M059J (cell line): ENCODE measurements around the gene HSPG2. TPM values are rescaled to one million over a fixed set of nuclear protein-coding genes. Genes with fewer than 3 reads are reported as not detected.
"Not testable (repeated sequence)": the region's sequence is repeated elsewhere in the genome, so short reads cannot be mapped to it uniquely, and the experiment has no call there.

Experiments
- DNase-seq: peaks from one replicate; pipeline ENCODE4 v3.0.0-alpha.2; 2012; ENCODE audit warnings: low read depth
- total RNA-seq: library from RNA; depleted of rRNA; stranded (reverse); fragments of >200 nt; shearing (Covaris generic); gene quantifications from 2 replicates; pipeline ENCODE4 v1.2.3, GENCODE V29; 2014

Gene HSPG2
- total RNA-seq, 1 experiment from 2014 or later: 60.5 TPM

DNA sequence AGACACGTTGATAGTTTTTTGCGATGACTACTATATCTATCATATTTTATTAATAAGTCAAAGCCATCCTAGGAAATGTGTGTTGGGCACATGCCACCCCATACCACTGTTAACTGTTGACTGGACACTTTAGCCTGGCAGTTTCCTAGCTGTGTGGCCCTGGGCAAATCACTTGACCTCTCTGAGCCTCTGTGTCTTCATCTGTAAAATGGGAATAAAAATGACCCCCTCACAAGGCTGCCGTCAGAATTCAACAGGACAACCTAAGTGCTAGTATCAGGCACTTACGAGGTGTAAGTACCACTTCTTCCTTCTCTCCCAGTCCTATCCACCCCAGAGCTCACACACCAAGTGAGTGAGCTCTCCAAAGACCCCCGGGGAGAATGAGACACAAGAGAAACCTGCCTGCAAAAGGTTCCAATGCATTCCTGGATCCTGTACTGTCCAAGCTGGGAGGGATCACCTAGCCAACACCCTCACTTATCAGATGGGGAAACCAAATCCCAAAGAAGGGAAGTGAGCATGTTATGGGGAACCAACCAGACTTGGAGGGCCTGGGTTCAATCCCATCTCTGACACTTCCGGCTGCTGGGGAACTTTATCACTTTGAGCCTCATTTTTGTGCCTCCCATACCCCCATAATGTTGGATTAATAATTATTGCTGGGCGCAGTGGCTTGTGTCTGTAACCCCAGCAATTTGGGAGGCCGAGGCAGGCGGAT lies 24.9 kb downstream of the HSPG2 start:
- DNase-seq: no peak

DNA sequence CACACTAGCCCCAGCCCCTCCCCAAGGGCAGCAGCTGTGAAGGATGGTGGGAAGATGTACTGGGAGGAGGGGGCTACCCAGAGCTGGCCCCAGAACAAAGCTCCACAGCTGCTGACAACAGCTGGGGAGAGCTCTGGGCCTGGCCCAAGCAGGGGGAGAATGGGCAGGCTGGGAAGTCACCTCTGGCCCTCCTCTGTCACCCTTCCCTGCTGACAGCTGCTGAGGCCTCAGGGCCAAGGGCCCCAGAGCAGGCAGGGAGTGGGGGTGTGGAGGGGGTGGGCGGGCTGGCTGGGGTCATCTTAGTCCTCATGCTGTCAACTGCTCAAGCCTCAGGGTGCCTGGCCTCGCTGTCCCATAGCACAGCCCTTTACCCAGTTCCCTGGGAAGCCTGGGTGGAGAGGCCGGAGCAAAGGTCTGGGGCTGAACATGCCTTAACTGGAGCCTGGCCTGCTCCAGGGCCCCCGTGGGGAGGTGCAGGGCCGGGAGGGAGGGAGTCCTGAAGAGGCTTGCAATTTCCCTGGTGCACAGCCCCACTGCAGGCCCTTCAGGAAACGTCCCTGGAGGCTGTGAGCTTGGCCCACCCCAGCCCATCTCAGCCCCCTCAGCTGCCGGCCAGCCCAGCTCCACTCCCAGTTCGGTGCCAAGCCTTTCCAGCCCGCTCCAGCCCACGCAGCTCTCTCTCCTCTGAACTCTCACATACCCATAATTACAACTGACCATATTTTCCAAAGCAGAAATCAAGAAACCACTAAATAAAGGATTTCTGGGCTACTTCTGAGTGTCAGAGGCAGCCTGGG lies 25.7 kb downstream of the HSPG2 start:
- DNase-seq: no peak

DNA sequence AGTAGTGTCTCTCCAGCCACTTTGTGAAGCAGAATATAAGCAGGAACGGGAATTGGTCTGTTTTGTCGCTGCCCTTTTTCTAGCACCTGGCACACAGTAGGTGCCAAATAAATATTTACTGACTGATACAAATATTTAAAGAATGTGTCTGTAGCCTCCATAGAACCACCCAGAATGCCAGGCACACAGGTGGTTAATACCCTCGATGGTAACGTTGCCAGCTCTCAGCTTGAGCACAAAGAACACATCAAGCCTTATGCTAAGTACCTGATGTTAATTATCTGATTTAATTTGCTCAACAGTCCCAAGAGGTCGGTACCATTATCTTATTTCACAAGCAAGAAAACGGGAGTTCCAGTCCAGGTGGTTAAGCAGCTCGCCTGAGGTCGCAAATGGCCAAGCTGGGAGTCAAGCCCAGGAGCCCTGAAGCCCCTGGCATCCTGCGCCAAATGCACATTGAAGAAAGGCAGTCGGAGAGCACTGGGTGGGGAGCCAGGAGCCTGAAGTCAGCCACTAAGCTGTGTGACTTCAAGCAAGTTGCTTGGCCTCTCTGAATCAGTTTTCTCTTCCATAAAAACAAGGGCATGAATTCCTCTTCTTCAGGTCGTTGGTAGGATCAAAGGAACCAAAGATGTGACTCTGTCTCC lies 26.4 kb downstream of the HSPG2 start:
- no peak for DNase-seq

DNA sequence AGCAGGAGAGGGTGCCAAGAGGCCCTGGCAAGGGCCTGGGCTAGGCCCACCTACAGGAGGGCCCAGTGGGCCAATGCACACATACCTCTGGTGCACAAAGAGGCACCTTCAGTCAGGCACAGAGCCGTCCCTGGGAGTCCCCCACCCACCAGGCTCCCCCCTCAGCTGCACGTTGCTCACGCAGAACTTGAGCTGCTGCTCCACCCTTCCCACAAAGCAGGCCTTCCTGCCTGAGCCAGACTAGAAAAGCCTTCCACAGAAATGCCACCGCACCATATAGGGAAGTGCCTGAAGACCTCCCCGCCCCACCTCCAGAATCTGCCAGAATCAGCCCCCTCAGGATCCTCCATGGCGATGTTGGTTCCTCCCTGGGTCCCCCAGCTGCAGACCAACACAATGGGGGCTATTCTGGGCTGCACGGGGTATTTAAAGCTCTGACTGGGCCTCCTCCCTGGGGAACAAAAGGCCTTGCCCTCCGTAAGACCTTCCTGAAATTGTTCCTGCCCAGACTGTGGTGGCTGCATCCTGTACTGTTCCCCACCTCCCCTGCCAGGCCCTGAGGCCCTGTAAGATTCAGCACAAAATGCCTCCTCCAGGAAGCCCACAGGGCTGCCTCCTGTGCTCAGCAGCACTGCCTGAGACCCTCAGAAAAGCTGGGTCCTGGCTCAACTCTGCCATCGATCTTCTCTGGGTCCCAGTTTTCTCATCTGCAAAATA lies 27.2 kb downstream of the HSPG2 start:
- no peak for DNase-seq

DNA sequence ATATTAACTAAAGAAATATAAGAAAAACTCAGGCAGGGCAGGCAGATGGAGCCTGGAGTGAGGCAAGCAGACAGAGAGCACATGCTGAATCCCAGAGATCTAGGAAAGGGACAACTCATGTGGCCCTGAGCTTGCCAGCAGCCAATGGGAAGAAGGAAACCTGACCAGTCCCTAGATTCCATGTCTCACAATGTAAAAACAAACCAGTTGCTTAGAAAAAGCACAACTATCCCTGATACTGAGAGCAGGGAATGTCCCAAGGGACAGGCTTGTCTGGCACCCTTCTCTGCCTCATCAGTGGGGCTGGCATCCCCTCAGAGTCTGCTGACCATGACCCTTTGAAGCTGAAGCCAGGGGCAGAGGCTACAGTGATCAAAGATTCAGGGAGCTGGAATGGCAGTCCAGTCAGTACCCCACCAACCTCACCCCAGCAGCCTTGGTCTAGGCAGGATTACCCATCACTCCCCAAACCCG lies 27.8 kb downstream of the HSPG2 start:
- DNase-seq: no peak

DNA sequence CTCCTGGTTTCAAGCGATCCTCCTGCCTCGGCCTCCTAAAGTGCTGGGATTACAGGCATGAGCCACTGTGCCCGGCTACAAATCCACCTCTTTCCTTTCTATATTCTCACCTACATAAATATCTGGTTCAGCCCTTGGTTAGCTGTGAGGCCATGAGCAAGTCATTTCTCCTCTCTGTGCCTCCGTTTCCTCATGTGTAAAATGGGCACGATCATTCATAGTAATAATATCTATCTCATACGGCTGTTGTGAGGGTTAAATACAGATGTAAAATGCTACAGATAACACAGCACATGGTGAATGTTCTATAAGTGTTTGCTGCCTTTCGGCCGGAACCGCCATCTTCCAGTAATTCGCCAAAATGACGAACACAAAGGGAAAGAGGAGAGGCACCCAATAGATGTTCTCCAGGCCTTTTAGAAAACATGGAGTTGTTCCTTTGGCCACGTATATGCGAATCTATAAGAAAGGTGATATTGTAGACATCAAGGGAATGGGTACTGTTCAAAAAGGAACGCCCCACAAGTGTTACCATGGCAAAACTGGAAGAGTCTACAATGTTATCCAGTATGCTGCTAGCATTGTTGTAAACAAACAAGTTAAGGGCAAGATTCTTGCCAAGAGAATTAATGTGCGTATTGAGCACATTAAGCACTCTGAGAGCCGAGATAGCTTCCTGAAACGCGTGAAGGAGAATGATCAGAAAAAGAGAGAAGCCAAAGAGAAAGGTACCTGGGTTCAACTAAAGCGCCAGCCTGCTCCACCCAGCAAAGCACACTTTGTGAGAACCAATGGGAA lies 29.2 kb downstream of the HSPG2 start:
- DNase-seq: not testable (repeated sequence)

DNA sequence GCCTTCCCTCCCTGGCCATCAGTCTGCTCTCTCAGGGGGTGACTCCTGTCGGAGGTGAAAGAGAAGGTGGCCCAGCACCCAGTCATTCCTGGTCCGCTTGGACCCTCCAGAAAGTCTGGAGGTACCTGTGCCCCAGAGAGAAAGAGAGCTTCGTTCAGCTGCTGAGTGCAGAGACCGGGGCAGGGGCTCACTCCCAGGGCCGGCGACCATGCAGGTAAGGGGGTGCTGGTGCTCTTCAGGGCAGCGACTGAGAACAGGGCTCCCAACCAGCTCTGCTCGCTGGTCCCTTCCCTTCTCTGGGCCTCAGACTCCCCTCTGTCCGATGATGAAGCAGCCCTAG lies 30.1 kb downstream of the HSPG2 start:
- DNase-seq: no peak

DNA sequence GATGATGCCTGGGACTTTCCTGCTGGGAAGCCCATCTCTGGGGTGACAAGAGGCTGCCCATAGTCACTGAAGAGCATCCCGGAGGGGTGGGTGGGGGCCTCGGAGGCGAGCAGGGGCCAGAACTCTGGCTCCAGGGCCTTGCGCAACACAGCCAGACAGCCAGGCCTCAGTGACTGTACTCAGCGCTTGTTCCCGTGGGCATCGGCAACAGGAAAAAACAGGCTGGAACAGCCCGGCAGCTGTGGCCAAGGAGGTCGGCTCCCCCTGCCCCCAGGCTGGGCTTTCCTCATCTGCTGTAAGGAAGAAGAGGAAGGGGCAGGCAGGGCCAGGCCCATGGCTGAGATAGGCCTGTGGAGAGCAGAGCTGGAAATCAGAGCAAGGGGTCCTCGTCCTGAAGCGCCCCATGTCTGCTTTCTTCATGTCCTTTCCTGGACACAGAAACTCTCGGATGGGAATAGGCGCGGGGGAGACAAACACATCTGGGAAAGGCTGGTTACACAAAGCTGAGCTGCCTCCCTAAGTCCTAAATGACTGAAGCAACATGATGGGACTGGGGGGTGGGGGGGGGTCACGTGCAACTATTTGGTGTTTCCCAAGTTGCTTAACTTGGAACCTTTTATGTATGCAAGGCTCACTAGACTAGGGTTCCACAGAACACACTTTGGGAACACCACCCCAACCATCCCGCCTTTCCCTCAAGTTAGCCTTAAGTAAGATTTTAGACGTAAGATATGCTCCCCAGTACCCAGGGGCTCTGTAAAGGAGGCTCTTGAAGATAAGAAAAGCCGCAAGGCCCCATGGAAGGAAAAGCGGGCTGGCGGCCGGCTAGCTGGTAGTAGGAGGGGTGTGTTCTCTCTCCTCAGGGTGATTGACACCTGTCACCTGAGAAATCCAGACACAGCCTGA lies 30.7 kb downstream of the HSPG2 start:
- no peak for DNase-seq

DNA sequence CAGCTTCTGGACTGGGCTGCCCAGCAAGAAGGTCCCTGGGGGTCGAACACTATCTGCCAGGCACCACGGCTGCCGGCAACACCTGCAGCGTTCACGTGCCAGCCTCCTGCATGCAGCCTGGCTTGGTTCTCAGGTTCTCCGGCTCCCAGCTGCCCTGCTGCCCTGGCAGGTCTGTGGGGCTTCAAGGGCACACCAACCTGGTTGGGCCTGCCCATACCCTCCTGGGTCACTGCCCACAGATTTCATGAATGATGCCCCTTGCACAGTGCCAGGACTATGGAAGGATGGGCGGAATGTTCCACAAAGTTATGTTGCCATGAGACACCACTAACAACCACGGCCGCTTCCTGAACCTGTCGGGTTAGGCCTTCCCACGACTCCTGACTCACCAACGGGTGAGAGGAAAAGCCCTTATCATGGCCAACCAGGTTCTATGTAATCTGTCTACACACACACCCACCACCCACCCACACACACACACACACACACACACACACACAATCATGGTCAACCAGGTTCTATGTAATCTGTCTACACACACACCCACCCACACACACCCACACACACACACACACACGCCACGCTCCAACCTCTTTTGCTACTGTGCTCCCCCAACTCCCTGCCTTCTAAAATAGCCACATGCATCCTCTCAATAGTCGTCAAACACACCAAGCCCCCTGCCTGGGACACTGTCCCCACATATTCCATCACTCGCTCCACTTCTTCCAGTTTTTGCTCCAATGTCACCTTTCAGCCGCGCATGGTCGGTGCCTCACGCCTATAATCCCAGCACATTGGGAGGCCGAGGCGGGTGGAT lies 32.2 kb downstream of the HSPG2 start:
- peak; percentile 95 for DNase-seq

DNA sequence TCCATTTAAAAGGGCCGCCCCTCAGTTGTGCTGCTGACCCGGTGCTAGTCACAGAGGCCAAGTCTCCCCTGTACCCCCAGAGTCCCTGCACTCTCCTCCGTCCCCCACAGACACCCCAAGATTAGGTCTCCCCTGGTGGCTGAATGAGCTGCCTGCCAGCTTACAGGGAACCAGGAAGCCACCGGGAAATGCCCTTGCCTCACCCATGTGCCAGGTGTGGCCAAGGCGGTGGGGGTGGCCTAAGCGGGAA lies 32.7 kb downstream of the HSPG2 start:
- no peak for DNase-seq

DNA sequence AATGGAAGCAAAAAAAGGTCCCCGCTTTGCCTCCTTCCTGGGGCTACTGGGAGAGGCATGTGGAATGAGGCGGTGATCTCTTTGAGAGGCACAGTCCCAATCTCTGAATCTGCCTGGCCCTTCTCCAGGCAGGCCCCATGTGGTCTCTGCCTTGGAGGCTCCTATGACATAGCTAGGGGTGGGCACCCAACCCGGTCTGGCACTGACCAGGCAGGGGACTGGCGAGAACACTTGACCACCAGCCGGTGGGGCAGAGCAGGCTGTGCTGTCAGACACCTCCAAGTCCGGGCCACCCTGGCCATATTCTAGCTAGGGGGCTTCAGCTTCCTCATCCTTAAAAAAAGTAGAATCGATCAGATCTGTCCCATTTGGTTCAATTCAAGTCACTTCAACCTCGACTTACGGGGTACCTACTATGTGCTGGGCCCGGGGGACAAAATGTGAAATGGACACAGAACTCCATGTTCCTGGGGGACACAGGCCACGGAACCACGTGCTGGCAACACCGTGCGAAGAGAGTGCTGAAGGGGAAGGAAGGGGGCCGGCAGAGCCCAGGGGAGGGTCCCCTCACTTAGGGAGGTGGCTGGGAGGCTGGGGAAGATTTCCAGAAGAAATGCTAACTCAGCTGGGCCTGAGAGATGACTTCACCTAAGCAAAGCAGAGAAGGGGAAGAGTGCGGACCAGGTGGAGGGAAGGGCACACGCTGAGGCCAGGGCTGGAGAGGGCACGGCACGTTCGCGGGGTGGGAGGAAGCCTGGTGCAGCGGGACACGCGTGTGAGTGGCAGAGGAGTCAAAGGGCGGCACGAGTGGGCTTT lies 33.3 kb downstream of the HSPG2 start:
- DNase-seq: no peak

DNA sequence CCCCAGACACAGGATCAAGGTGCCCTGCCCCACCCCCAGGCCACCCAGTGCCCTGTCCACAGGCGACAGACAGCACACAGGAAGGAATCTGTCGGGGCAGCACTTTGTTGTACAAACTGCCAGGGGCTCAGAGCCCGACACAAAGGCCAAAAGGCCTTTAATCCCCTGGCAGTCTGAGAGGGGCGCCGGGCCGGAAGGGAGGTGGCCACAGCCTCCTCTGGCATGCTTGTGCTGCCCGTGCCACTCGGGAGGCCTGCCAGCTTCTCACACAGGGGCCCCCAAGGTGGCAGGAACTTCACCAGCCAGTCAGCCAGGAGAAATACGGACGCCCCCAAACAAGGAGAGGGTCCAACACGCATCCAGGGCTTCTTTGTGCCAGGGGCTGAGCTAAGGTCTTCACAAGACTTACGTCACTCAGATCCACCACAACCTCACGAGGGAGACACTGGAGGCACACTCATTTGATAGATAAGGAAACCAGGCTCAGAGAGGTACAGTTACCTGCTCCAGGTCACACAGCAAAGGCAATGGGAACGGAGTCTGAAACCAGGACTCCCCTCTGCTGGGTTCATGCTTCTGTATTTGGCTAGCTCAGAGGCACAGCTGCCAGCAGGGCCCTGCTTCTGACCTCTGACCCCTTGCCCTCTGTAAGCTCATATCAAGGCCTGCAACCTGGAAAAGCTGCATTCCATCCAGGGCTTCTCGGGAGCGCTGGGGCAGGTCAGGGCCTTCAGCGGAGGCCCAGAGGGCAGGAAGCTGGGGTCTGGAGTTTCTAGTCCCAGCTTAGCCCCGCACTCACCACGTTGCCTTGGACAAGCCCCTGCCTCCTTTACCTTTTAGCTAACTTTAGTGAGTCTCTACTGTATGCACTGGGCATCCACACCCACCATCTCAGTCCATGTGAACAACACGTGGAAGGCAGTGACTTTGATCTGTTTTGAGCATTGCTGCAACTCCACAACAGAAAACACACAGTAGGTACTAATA lies 34.8 kb downstream of the HSPG2 start:
- no peak for DNase-seq

DNA sequence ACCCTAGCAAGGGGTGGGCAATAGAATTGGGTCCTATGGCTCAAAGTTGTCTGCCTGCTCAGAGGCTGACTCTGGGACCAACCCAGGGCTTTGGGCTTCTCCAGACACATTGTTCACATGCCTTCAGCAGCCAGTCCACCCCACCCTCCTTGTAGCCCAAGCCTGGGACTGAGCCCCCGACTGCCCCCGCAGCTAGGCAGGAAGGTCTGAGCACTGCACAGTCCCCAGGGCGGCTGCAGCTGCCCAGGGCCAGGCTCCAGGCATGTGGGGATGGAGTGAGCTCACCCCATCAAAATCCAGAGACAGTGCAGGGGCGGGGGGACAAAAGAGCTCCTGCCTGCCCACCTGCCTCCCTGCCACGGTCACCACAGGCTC lies 35.6 kb downstream of the HSPG2 start:
- no peak for DNase-seq

DNA sequence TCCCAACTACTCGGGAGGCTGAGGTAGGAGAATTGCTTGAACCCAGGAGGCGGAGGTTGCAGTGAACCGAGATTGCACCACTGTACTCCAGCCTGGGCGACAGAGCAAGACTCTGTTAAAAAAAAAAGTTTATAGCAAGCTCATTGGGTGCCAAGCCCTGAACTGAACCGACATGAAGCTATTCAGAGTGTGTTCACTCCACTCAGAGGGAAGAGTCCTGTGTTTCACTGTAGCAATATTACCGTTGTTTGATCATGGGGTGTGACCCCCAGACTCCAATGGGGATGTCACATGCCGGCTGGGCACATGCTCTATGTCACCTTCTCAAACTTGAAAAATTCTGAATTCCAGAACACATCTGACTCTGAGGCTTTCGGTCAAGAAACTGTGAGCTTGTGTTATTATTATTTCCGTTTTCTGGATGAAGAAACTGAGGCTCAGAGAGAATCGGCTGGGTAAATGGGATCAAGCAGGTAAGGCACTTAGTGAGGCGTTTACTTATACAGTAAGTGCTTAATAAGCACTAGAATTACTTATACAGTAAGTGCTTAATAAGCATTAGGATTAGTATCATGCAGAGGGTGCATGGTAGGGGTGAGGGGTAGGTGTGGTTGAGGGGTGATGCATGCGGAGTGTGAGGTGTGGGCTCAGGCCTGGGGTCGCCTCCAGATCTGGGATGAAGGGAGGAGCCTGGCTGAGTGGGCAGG lies 36.2 kb downstream of the HSPG2 start:
- no peak for DNase-seq

DNA sequence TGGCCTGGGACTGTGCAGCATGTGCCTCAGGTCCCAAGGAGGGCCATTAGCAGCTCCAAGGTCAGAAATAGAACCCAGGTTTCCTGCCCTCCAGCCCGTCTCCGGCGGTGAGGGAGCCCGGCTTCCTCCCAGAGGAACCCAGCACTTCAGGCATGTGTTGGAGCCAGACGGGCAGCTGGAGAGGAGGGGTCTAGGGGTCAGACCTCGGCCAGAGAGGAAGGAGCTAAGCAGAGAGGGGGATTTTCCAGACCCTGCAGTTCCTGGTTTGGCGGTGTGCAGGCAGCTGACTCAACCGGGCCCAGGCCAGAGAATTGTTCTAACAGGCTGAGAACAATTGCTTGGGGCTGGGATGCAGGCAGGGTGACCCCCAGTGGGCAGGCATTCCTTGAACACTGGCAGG lies 37.1 kb downstream of the HSPG2 start:
- no peak for DNase-seq

DNA sequence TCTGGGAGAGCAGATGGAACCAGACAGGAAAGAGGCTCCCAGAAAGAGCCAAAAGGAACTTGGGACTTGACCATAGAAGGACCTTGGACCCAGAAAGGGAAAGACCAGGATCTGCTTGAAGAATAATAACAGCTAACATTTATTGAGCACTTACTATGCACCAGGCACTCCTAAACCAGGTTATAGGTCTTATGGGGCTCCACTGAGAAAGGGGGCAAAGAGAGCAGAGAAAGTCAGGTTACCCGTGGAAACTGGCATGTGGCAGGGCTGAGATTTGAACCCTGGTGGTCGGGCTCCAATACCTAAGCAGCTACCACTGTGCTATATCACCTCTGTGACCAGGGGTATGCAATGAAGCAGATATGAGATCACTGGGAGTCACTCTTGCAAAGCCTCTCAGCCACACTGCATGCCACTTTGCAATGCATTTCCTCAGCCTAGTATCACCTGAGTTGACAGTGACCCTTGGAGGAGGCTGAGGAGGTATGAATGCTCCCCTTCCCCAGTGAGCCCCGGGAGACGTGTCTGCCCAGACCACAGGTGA lies 37.8 kb downstream of the HSPG2 start:
- DNase-seq: no peak
